ENCODE results near the gene WDR86.

WDR86 gene

DNA sequence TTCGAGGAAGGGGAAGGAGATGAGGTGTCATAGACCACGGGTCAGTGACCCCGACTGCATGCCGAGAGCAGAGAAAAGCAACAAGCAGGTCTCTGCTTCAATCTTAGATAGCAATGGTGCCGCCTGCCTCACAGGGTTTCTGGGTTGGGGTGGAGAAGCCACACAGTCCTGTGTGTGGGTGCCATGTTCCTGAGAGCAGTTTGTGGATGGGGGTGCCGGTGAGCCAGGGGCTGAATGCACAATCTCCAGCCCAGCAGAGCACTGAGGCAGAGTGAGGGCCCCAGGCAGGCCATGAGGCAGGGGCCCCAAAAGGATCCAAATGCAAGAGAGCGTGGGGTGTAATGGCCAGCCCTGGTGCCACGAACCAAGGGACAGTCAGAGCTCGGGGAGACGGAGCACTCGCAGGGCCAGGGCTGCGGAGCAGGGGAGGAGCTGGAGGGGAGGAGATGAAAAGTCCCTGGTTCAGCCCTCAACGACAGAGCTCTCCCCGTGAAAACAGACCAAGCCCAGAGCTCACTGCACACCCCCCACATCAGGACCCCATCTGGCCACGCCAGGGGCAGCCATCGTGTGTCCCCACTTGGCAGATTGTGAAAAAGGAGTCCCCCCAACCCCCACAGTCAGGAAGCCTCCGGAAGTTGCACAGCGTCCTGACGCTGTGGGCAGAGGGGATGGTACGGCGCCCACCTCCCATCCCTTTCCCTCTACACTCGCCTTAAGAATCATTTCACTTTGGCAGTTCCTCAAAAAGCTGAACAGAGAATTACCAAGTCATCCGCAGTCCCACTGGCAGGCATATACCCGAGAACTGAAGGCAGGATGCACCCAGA lies 19.9 kb downstream of the WDR86 start:
- DNase-seq, result no peak

DNA sequence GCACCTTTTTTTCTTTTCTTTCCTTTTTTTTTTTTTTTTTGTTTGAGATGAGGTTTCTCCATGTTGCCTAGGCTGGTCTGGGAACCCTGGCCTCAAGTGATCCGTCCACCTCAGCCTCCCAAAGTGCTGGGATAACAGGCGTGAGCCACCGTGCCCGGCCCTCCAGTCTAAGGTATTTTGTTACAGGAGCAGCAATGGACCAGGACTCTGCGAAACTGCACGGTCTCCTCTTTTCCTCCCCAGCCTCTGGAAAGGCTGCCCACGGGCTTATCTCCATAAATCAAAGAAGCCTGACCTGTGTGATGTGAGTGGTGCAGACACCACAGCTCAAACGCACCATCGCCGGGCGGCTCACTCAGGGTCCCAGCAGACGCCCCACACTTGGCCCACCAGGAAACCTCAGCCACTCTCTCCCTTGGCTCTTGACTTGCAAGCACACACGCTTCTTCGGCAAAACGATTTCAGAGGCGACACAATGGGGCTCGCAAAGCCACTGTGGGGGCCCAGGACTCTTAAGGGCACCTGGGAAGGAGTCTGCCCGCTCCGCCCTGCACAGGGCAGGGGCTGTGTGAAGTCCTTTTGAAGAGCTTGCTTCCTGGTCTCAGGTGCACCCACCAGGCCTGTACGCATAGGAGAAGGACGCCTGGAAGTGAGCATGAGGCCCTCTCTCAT lies 20.6 kb downstream of the WDR86 start:
- DNase-seq, result no peak

- DNase-seq, result no peak
Observed at GRCh38 chr7:151388430-151388829, 21.4 kb downstream of the WDR86 start.

GRCh38 chr7:151388007-151388297 lies 21.9 kb downstream of the WDR86 start:
- DNase-seq, result no peak

- DNase-seq, result no peak
Observed at GRCh38 chr7:151387161-151388006, 22.5 kb downstream of the WDR86 start.

GRCh38 chr7:151386301-151387160 lies 23.3 kb downstream of the WDR86 start:
- DNase-seq, result no peak

DNA sequence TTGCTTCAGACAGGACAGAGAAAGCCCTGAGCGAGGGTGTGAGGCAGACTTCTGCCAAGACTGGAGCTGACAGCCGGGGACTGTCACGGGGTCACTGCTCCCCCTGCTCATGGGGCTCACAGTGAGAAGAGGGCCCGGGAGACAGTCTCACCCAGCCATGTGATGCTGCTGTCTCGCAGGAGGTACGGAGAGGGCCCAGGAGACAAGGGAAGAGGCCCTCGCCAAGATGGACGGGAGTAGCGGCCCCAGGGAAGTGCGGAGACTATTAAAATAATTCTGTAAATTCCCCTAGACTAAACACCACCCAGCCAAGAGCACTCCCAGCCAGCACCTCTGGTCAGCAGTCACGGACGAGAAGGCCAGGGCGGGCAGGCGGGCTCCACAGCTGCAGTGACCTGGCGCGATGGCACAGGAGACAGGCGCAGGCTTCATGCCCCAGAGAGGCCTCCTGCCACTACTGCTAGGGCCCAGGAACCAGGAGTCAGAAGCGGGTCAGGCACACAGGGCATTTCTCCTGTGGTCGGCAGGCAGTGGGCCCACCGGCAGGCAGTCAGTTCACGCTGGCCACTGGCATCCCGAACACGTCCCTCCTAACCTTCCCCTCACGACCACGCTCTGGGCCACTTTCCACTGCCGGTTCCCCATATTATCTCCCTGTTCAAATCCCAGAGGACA lies 24.1 kb downstream of the WDR86 start:
- DNase-seq, result no peak

DNA sequence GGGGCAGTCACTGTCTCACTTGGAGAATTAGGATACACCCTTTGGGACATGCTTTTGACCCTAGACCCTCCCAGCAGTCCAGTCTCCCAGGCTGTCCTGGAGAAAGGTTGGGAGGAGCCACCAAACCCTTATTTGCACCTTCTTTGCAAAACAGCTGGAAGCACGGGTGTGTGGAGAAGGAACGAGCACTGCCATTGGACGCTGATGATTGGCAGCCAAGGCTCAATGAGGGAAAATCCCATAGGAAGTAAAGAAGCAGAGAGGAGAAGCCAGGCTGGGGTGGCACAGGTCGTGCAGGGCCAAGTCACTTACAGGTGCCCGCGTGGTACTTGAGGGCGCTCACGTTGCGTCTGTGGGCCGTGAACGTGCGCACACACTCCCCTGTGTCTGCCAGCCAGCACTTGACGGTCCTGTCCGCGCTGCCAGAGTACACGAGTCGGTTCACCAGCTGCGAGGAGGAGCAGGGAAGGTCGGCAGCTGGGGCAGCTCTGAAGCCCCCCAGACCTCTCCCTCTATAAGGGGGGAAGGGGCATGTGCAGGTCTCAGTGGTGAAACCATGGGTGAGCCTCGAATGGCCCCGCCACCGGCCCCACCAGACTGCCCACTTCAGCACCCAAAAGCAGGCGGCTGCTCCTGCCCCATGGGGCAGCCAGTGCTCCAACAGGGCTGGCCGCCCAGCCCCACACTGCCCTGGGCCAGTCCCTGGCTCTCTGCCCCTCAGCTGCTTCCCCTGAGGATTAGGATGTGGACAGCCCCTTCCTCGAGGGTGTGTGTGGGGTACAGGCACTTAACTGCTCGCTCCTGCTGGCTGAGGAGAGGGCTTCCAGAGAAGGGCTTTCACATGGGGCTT lies 24.8 kb downstream of the WDR86 start:
- no peak for DNase-seq

GRCh38 chr7:151384352-151384697 lies 25.5 kb downstream of the WDR86 start:
- no peak for DNase-seq

- no peak for DNase-seq
Observed at GRCh38 chr7:151383638-151384351, 26.0 kb downstream of the WDR86 start.

DNA sequence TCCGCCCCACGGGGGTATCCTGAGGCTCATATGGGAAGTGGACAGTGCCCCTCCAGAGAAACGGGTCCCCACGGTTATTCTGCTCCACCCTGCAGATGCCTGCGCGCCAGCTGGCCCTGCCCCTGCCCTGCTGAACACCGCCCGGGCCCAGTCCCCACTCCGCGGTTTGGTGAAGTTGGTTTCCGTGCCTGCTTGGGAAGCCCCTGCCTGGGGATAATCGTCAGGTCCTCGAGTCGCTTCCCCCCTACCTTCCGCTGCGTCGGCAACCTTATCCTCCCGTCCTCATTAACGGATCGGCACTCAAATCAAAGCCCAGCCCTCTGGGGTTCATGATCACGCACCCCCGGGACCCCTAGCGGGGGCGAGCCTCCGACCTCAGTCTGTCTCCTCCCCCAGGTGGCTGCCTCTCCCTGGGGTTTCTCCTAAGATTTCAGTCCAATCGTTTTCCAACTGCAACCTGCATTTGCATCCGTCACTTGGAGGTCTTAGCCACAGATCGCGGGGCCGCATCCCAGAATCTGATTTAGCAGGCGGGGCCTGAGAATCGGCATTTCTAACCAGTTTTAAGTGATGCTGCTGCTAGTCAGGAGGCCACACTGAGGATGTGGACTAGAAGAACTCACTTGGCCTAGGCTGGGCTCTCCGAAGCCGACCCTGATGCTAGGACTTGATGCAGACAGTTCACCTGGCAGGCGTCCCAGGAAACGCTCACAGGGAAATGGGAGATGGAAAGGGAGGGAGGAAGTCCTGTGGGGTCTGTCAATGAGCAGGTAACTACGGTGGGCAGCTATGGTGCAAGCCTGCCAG lies 27.6 kb downstream of the WDR86 start:
- no peak for DNase-seq

- DNase-seq, result peak; percentile 41
Observed at GRCh38 chr7:151381348-151382078, 28.3 kb downstream of the WDR86 start.

DNA sequence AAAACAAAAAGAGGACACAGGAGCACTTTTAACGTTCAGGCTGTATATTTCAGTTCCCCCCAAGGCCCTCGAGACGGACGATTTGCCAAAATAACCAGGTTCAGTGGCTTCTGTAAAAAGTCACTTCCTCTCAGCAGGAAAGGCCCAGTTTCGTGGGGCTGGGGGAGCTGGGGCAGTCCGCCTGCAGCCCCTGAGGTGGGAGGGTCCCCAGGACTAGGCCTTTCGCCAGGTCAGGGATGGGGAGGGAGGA lies 28.8 kb downstream of the WDR86 start:
- DNase-seq, result no peak

- no peak for DNase-seq
Observed at GRCh38 chr7:151380199-151381097, 29.4 kb downstream of the WDR86 start.

- DNase-seq, result no peak
Observed at GRCh38 chr7:151379534-151380198, 30.2 kb downstream of the WDR86 start.

DNA sequence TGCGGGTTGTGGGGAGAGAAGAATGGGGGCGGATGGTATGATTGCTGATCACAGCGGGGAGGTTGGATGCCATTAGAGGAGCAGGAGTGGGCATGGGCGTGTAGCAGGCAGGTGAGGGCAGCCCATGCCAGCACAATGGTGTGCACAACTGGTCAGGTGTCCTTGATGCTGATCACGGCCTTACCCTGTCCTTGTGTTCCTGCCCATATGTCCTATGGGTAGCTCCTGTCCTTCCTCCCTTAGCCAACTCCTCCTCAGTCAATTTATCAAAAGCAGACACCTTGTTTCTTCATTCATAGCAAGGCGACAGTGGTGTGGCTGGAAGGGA lies 30.7 kb downstream of the WDR86 start:
- DNase-seq, result no peak

GRCh38 chr7:151378496-151379192 lies 31.2 kb downstream of the WDR86 start:
- DNase-seq, result no peak
